ENCODE measurements around the gene PCNX1. TPM values are rescaled to one million over a fixed set of nuclear protein-coding genes. Genes with fewer than 3 reads are reported as not detected.

The PCNX1 gene
- total RNA-seq, 1 experiment from 2014 or later, result 48.0 TPM

DNA sequence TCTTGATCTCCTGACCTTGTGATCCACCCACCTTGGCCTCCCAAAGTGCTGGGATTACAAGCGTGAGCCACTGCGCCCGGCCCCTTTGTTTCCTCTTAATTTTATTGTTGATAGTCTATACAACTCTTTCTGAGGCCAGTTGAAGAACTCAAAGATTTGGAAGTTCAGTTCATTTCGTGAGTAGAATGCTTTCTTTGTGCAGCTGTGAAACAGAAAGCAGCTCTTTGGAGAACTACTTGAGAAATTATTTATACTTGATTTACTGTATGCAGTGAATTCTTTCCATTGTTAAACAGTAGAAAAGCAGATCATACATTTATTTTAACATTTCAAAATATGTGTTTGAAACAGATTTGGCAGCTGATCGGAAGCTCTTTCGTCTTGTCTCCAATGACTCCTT is 69.3 kb downstream of the PCNX1 start:
- Mint-ChIP-seq H3K27ac (peak overlapping the region in 1 of 3 experiments; percentile 66; a peak in 1 of 7 replicates), H3K9me3 (no peaks in the 10 kb centered on the region), H3K4me3 (no peak overlapping the region)

More for the DNA sequence above, 69.3 kb downstream of the PCNX1 start:
- Mint-ChIP-seq H3K36me3 (ENCODE audit: insufficient read depth in 1 of 3, low read depth in 3 of 3) (peaks cover 19 to 36% (median 35%) of the 10 kb centered on the region in 3 experiments; a peak in 6 of 7 replicates), H3K4me1 (peaks cover 0 to 7% of the 10 kb centered on the region in 2 experiments; a peak in 3 of 4 replicates), H3K27me3 (ENCODE audit: low read depth) (no peaks in the 10 kb centered on the region)
- Histone ChIP-seq H3K23me2 (ENCODE audit: insufficient read length, low read depth, low read length, poor library complexity, severe bottlenecking) (no peaks in the 10 kb centered on the region), H4K91ac (ENCODE audit: insufficient read length, low read depth, low read length) (no peak overlapping the region), H2BK5ac (ENCODE audit: insufficient read length, low read length) (no peak overlapping the region), H3K18ac (ENCODE audit: insufficient read length, low read depth, low read length) (no peak overlapping the region), H2BK120ac (ENCODE audit: low read depth, low read length, poor library complexity, severe bottlenecking) (no peak overlapping the region), H3K56ac (ENCODE audit: insufficient read length, low read depth, low read length) (no peak overlapping the region), H3K4ac (ENCODE audit: low read depth, low read length) (no peak overlapping the region), H3K4me1 (ENCODE audit: insufficient read depth, low read length) (no peaks in the 10 kb centered on the region), H3K79me2 (ENCODE audit: insufficient read depth, low read length) (no peaks in the 10 kb centered on the region), H3K4me2 (ENCODE audit: insufficient read depth, insufficient read length, low read length) (no peak overlapping the region), H2BK15ac (ENCODE audit: low read depth, low read length) (no peak overlapping the region), H2BK12ac (ENCODE audit: insufficient read length, low read depth, low read length) (no peak overlapping the region), H2AFZ (ENCODE audit: low read length) (no peak overlapping the region), H2BK20ac (ENCODE audit: low read depth, low read length, poor library complexity, severe bottlenecking) (no peak overlapping the region), H4K5ac (ENCODE audit: insufficient read length, low read depth, low read length) (no peak overlapping the region), H3K27me3 (ENCODE audit: insufficient read depth, low read length) (no peaks in the 10 kb centered on the region), H2AK5ac (ENCODE audit: insufficient read length, low read length) (no peak overlapping the region), H3T11ph (ENCODE audit: low read length) (no peak overlapping the region), H4K20me1 (ENCODE audit: control insufficient read depth, insufficient read depth, insufficient read length) (no peaks in the 10 kb centered on the region), H3K14ac (ENCODE audit: insufficient read depth, low read length) (no peak overlapping the region), H3K27ac (ENCODE audit: insufficient read length, low read depth, low read length) (no peak overlapping the region), H3K23ac (ENCODE audit: insufficient read length, low read depth, low read length) (no peak overlapping the region), H4K8ac (replicated peaks; ENCODE audit: insufficient read length, low read depth, low read length) (no peak overlapping the region), H3K79me1 (ENCODE audit: insufficient read depth, low read depth, low read length, poor library complexity, severe bottlenecking) (peaks cover 8% of the 10 kb centered on the region), H3K9ac (ENCODE audit: extremely low read depth, insufficient read length, low read length) (no peak overlapping the region), H3K9me3 (ENCODE audit: control insufficient read depth, low read depth, low read length) (no peaks in the 10 kb centered on the region)
- no peak for DNase-seq
- TF ChIP-seq, protein P1, sequence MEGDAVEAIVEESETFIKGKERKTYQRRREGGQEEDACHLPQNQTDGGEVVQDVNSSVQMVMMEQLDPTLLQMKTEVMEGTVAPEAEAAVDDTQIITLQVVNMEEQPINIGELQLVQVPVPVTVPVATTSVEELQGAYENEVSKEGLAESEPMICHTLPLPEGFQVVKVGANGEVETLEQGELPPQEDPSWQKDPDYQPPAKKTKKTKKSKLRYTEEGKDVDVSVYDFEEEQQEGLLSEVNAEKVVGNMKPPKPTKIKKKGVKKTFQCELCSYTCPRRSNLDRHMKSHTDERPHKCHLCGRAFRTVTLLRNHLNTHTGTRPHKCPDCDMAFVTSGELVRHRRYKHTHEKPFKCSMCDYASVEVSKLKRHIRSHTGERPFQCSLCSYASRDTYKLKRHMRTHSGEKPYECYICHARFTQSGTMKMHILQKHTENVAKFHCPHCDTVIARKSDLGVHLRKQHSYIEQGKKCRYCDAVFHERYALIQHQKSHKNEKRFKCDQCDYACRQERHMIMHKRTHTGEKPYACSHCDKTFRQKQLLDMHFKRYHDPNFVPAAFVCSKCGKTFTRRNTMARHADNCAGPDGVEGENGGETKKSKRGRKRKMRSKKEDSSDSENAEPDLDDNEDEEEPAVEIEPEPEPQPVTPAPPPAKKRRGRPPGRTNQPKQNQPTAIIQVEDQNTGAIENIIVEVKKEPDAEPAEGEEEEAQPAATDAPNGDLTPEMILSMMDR (conservative IDR thresholded peaks at IDR 0.05), result no peak
- no CpG with 5 or more reads among the region's 6 CpGs for WGBS (ENCODE audit: extremely low coverage, insufficient read length, low lambda C conversion rate)

Data from H9 (cell line).